RWPE2 (cell line): ENCODE data around the gene CAPSL.

Experiments
- ATAC-seq: fragments of 200-7000 bp; cut with Tn5 transposase; 3 replicates; pipeline ENCODE4 v1.9.1; 2021; ENCODE audit warnings: low read depth
- DNase-seq: peaks from one replicate; pipeline ENCODE4 v3.0.0-alpha.2; 2020; ENCODE audit warnings: low spot score
- H3K27ac ChIP-seq: fragments of 450-650 bp; 2 replicates; pipeline ENCODE4 v1.5.1; 2017; ENCODE audit warnings: mild to moderate bottlenecking; ENCODE audit not compliant: poor library complexity, severe bottlenecking
- H3K27me3 ChIP-seq: fragments of 250-450 bp; sonication (Bioruptor Pico); 2 replicates; pipeline ENCODE4 v1.5.1; 2021; ENCODE audit warnings: mild to moderate bottlenecking, moderate library complexity; ENCODE audit not compliant: insufficient read depth, poor library complexity, severe bottlenecking
- H3K36me3 ChIP-seq: fragments of 250-450 bp; sonication (Bioruptor Pico); 2 replicates; pipeline ENCODE4 v1.5.1; 2020; ENCODE audit warnings: low read depth, mild to moderate bottlenecking, moderate library complexity
- H3K4me1 ChIP-seq: fragments of 250-450 bp; sonication (Bioruptor Pico); 2 replicates; pipeline ENCODE4 v1.5.1; 2021; ENCODE audit warnings: mild to moderate bottlenecking, moderate library complexity; ENCODE audit not compliant: insufficient read depth, poor library complexity, severe bottlenecking
- H3K4me3 ChIP-seq: fragments of 250-450 bp; sonication (Bioruptor Pico); 2 replicates; pipeline ENCODE4 v1.5.1; 2021; ENCODE audit warnings: mild to moderate bottlenecking, moderate library complexity; ENCODE audit not compliant: severe bottlenecking
- H3K9me3 ChIP-seq: fragments of 250-450 bp; sonication (Bioruptor Pico); 2 replicates; pipeline ENCODE4 v1.5.1; 2021; ENCODE audit warnings: mild to moderate bottlenecking, moderate library complexity; ENCODE audit not compliant: severe bottlenecking
- TF ChIP-seq, protein P1 (sequence below): fragments of 450-650 bp; IDR thresholded peaks from one replicate; pipeline ENCODE4 v1.5.1; 2017; ENCODE audit warnings: mild to moderate bottlenecking, moderate library complexity; ENCODE audit not compliant: poor library complexity, severe bottlenecking

The CAPSL gene

DNA sequence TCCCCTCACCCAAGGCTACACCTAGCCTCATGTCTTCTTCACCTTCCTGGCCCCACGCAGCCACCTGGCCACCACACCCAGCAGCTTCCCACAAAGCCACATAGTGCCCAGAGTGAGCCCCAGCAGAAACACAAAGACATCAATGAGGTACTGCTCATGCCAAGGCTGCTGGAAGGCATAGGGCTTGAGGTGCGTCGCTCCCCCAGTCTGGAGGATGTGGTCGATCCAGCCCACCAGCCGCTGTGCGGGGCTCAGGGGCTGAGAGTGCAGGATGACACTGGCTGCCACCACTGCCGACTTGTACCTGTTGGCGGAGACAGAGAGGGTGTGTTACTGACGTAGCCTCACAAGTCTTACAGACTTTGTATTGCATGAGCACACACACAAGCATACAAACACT lies 15.8 kb upstream of the CAPSL start:
- H3K4me1 ChIP-seq: no peaks in the 10 kb centered on the region
- ATAC-seq (no peak), DNase-seq (no peak)
- H3K27me3 ChIP-seq: peaks cover 15% of the 10 kb centered on the region
- no peak overlapping the region for H3K27ac ChIP-seq
- no peak overlapping the region for H3K4me3 ChIP-seq
- H3K9me3 ChIP-seq: no peaks in the 10 kb centered on the region
- TF ChIP-seq, protein P1, sequence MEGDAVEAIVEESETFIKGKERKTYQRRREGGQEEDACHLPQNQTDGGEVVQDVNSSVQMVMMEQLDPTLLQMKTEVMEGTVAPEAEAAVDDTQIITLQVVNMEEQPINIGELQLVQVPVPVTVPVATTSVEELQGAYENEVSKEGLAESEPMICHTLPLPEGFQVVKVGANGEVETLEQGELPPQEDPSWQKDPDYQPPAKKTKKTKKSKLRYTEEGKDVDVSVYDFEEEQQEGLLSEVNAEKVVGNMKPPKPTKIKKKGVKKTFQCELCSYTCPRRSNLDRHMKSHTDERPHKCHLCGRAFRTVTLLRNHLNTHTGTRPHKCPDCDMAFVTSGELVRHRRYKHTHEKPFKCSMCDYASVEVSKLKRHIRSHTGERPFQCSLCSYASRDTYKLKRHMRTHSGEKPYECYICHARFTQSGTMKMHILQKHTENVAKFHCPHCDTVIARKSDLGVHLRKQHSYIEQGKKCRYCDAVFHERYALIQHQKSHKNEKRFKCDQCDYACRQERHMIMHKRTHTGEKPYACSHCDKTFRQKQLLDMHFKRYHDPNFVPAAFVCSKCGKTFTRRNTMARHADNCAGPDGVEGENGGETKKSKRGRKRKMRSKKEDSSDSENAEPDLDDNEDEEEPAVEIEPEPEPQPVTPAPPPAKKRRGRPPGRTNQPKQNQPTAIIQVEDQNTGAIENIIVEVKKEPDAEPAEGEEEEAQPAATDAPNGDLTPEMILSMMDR: no peak
- H3K36me3 ChIP-seq: no peaks in the 10 kb centered on the region

DNA sequence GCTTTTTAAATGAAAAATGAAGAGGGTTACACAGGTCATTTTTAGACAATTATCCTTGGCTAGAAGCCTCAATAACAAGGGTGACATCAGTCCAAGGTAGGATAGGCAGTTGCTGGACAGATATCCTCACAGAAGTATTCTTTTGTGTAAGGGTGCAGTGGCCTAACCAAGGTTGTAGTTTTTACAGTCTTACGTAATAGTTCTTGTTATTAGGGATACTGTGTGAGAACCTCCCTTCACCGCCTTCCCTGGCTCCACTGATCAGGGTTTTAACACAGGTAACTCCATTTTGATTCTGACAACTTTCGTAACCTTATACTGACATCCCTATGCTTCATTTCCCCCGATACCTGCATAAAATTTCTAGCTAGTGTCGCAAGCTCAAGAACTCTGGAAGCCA lies 8.7 kb upstream of the CAPSL start:
- ATAC-seq: no peak
- no peaks in the 10 kb centered on the region for H3K4me1 ChIP-seq

DNA sequence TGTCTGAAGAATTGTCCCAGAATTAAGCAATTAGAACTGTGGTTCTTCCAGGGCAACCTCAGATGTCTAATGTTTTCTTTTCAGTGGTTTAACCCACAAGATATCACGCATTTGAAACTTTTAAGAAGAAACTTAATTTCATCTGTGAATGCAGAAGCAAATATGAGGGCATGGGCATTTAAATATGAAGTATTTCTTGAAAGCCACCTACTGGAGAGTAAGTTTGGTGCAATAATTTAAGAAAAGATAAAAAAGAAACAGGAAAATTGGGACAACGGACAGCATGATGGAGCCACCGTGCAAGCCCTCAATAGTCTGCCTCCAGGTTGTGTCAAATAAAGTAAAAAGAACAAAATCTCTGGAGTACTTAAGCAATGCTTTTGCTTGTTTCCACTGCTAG lies 1.2 kb upstream of the CAPSL start:
- Histone ChIP-seq H3K36me3 (no peaks in the 10 kb centered on the region), H3K9me3 (no peaks in the 10 kb centered on the region), H3K4me1 (no peaks in the 10 kb centered on the region), H3K27me3 (peaks cover 13% of the 10 kb centered on the region), H3K27ac (no peak overlapping the region), H3K4me3 (no peak overlapping the region)
- no peak for ATAC-seq
- no peak for DNase-seq
- TF ChIP-seq, protein P1: peak; percentile 44

More for the DNA sequence above, 8.7 kb upstream of the CAPSL start:
- Histone ChIP-seq H3K27ac (no peak overlapping the region), H3K36me3 (no peaks in the 10 kb centered on the region), H3K27me3 (peaks cover 6% of the 10 kb centered on the region), H3K9me3 (no peaks in the 10 kb centered on the region), H3K4me3 (no peak overlapping the region)
- TF ChIP-seq, protein P1: no peak
- DNase-seq: no peak

DNA sequence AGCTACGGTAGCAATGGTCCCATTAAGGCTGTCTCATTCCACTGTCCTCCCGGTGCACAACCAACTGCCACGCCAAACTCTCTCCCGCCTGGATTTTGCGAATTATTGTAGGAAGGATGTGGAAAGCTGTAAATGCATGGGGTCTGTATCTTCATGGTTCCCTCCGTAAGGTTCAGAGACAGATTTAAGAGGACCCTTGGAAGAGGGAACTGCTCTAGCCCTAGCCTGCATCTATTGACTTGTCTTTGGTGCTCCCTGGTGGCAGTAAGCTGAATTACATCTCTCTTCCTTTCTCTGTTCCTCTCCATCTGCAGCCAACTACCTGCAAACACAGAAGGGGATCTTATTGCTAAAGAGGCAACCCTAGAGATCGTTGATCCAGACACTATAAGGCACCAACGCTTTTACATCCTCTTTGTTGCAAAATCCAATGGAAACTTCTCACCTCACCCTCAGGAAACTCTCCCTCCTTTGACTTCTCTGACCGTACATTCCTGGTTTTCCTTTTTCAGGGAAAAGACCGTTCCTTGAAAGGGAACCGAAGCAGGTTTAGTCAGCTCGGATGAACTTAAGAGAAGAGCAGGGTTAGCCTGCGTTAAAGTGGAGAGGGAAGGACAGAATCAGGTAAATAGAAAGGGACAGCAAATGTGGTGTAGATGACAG lies 11.9 kb downstream of the CAPSL start:
- no peak for DNase-seq
- no peak overlapping the region for H3K27ac ChIP-seq
- H3K4me3 ChIP-seq: no peak overlapping the region
- TF ChIP-seq, protein P1: peak; percentile 93
- no peaks in the 10 kb centered on the region for H3K36me3 ChIP-seq
- no peaks in the 10 kb centered on the region for H3K27me3 ChIP-seq
- no peaks in the 10 kb centered on the region for H3K9me3 ChIP-seq
- peaks cover 10% of the 10 kb centered on the region for H3K4me1 ChIP-seq
- peak; percentile 58 for ATAC-seq

DNA sequence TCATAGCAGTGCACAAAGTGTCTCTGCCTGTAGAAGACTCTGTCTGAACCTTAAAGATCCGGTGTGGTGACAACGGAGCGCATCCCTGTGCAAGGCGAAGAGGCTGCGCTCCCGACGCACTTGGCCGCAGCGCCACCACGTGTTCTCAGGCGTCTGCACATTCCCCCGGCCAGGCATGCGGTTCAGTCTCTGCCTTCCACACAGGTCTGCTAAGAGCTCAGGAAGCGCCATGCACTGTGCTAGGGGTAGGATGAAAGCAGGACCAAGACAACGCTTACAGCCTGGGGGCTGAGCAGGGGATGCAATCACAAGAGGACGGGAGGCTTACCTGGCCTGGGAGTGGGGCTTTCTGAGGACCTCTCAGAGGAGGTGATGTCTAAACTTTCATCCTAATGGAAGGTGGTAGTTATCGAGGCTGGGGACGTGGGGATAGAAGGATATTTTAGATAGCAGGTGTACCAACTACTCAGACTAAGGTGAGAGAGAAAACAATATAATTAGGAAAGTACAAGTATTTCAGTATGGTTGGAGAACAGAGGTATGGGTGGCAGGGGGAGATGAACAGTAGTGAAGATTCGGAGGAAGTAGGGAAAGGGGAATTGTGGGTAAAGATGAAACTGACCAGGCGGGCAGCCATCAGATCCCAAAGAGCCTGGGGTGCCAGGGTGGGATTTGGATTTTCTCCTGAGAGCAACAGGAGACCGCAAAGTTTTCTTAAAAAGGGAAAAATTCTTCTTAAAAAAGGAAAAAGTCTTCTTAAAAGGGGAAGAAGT lies 13.3 kb downstream of the CAPSL start:
- Histone ChIP-seq H3K36me3 (no peaks in the 10 kb centered on the region), H3K27ac (peak overlapping the region; percentile 80), H3K27me3 (no peaks in the 10 kb centered on the region), H3K9me3 (no peaks in the 10 kb centered on the region), H3K4me3 (no peak overlapping the region), H3K4me1 (peaks cover 10% of the 10 kb centered on the region)
- ATAC-seq: peak; percentile 78
- DNase-seq: peak; percentile 86
- TF ChIP-seq, protein P1: peak; percentile 98
